Duodenal mucosa (tissue), 2 donors: Measurements from ENCODE around the gene PXDN.

Experiments
- H3K27ac ChIP-seq: one replicate; pipeline ENCODE4 v1.7.0; 2013; ENCODE audit warnings: low read depth, low read length
- H3K27me3 ChIP-seq, 2 donors: one replicate each; pipeline ENCODE4 v1.7.0; 2013; ENCODE audit warnings: low read length in 2 of 2, control low read depth in 1 of 2; ENCODE audit not compliant: insufficient read depth in 2 of 2, control insufficient read depth in 1 of 2
- H3K36me3 ChIP-seq, 2 donors: one replicate each; pipeline ENCODE4 v1.7.0; 2013; ENCODE audit warnings: low read length in 2 of 2, control low read depth in 1 of 2; ENCODE audit not compliant: insufficient read depth in 2 of 2, control insufficient read depth in 1 of 2
- H3K4me1 ChIP-seq, 2 donors: one replicate each; pipeline ENCODE4 v1.7.0; 2013; ENCODE audit warnings: low read length in 2 of 2, control low read depth in 1 of 2; ENCODE audit not compliant: insufficient read depth in 2 of 2, control insufficient read depth in 1 of 2
- H3K4me3 ChIP-seq, 2 donors: one replicate each; pipeline ENCODE4 v1.7.0; 2013; ENCODE audit warnings: low read length in 2 of 2, low read depth in 1 of 2
- H3K9ac ChIP-seq, 2 donors: one replicate each; pipeline ENCODE4 v1.7.0; 2013; ENCODE audit warnings: low read length in 2 of 2, low read depth in 1 of 2
- H3K9me3 ChIP-seq, 2 donors: one replicate each; pipeline ENCODE4 v1.7.0; 2013; ENCODE audit warnings: low read length in 2 of 2, control low read depth in 1 of 2; ENCODE audit not compliant: control insufficient read depth in 1 of 2

The PXDN gene

GRCh38 chr2:1661891-1662605, 82.3 kb downstream of the PXDN start:
- Histone ChIP-seq H3K9me3 (no peaks in the 10 kb centered on the region), H3K27me3 (no peaks in the 10 kb centered on the region), H3K9ac (no peak overlapping the region), H3K4me1 (no peaks in the 10 kb centered on the region), H3K27ac (no peak overlapping the region), H3K36me3 (peaks cover 0 to 11% of the 10 kb centered on the region in 2 donors), H3K4me3 (no peak overlapping the region)

GRCh38 chr2:1660656-1661640, 83.4 kb downstream of the PXDN start:
- no peaks in the 10 kb centered on the region for H3K27me3 ChIP-seq
- H3K4me3 ChIP-seq = no peak overlapping the region
- peaks cover 0 to 9% of the 10 kb centered on the region in 2 donors for H3K36me3 ChIP-seq
- H3K4me1 ChIP-seq = no peaks in the 10 kb centered on the region
- H3K9me3 ChIP-seq = no peaks in the 10 kb centered on the region
- H3K9ac ChIP-seq = no peak overlapping the region
- no peak overlapping the region for H3K27ac ChIP-seq

GRCh38 chr2:1659951-1660565, 84.3 kb downstream of the PXDN start:
- Histone ChIP-seq H3K36me3 (peaks cover 0 to 8% of the 10 kb centered on the region in 2 donors), H3K27ac (no peak overlapping the region), H3K4me1 (no peaks in the 10 kb centered on the region), H3K27me3 (no peaks in the 10 kb centered on the region), H3K4me3 (no peak overlapping the region), H3K9ac (no peak overlapping the region), H3K9me3 (no peaks in the 10 kb centered on the region)

- no peaks in the 10 kb centered on the region for H3K27me3 ChIP-seq
- H3K4me3 ChIP-seq = no peak overlapping the region
- peaks cover 0 to 8% of the 10 kb centered on the region in 2 donors for H3K36me3 ChIP-seq
- no peaks in the 10 kb centered on the region for H3K4me1 ChIP-seq
- no peak overlapping the region for H3K27ac ChIP-seq
- H3K9ac ChIP-seq = no peak overlapping the region
- no peaks in the 10 kb centered on the region for H3K9me3 ChIP-seq
Measured at GRCh38 chr2:1658394-1659151, 85.7 kb downstream of the PXDN start.

- Histone ChIP-seq H3K27me3 (no peaks in the 10 kb centered on the region), H3K9ac (no peak overlapping the region), H3K27ac (no peak overlapping the region), H3K9me3 (no peaks in the 10 kb centered on the region), H3K4me3 (no peak overlapping the region), H3K4me1 (no peaks in the 10 kb centered on the region), H3K36me3 (peaks cover 0 to 3% of the 10 kb centered on the region in 2 donors)
Measured at GRCh38 chr2:1656961-1657841, 87.1 kb downstream of the PXDN start.

- Histone ChIP-seq H3K36me3 (peaks cover 0 to 3% of the 10 kb centered on the region in 2 donors), H3K4me1 (no peaks in the 10 kb centered on the region), H3K9me3 (no peaks in the 10 kb centered on the region), H3K9ac (no peak overlapping the region), H3K4me3 (no peak overlapping the region), H3K27ac (no peak overlapping the region), H3K27me3 (no peaks in the 10 kb centered on the region)
Measured at GRCh38 chr2:1656326-1656960, 87.9 kb downstream of the PXDN start.

- no peaks in the 10 kb centered on the region for H3K36me3 ChIP-seq
- no peak overlapping the region for H3K27ac ChIP-seq
- no peaks in the 10 kb centered on the region for H3K4me1 ChIP-seq
- no peak overlapping the region for H3K9ac ChIP-seq
- H3K4me3 ChIP-seq = no peak overlapping the region
- H3K27me3 ChIP-seq = no peaks in the 10 kb centered on the region
- no peaks in the 10 kb centered on the region for H3K9me3 ChIP-seq
Measured at GRCh38 chr2:1655461-1655860, 88.9 kb downstream of the PXDN start.

- Histone ChIP-seq H3K9ac (no peak overlapping the region), H3K4me1 (no peaks in the 10 kb centered on the region), H3K27ac (no peak overlapping the region), H3K27me3 (no peaks in the 10 kb centered on the region), H3K9me3 (no peaks in the 10 kb centered on the region), H3K36me3 (no peaks in the 10 kb centered on the region), H3K4me3 (no peak overlapping the region)
Measured at GRCh38 chr2:1654696-1655374, 89.5 kb downstream of the PXDN start.
